AG09319 (cell line): ENCODE measurements around the gene RNASE9.
"Not testable (repeated sequence)": the region's sequence is repeated elsewhere in the genome, so short reads cannot be mapped to it uniquely, and the experiment has no call there.

Source experiments
- DNase-seq: peaks from one replicate; pipeline ENCODE4 v3.0.0-alpha.2; 2010; ENCODE audit warnings: low read depth; ENCODE audit errors: extremely low read depth
- TF ChIP-seq, protein P1 (sequence below): IDR thresholded peaks from 2 replicates; pipeline ENCODE4 v1.5.1; 2011; ENCODE audit warnings: low read depth, mild to moderate bottlenecking, inconsistent platforms, low read length, moderate library complexity

The RNASE9 gene

DNA sequence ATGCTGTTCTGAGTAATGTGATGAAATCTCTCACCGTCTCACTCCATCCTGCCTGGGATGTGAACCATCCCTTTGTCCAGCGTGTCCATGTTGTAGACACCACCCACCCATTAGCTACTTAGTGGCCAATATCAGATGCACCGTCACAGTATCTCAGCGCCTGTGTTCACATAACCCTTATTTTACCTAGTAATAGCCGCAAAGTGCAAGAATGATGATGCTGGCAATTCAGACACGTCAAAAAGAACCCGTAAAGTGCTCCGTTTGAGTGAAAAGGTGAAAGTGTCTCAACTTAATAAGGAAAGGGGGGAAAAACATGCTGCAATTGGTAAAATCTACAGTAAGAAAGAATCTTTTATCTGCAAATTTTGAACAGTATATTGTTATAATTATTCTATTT is 52.5 kb downstream of the RNASE9 start:
- TF ChIP-seq, protein P1, sequence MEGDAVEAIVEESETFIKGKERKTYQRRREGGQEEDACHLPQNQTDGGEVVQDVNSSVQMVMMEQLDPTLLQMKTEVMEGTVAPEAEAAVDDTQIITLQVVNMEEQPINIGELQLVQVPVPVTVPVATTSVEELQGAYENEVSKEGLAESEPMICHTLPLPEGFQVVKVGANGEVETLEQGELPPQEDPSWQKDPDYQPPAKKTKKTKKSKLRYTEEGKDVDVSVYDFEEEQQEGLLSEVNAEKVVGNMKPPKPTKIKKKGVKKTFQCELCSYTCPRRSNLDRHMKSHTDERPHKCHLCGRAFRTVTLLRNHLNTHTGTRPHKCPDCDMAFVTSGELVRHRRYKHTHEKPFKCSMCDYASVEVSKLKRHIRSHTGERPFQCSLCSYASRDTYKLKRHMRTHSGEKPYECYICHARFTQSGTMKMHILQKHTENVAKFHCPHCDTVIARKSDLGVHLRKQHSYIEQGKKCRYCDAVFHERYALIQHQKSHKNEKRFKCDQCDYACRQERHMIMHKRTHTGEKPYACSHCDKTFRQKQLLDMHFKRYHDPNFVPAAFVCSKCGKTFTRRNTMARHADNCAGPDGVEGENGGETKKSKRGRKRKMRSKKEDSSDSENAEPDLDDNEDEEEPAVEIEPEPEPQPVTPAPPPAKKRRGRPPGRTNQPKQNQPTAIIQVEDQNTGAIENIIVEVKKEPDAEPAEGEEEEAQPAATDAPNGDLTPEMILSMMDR: no peak
- no peak for DNase-seq

DNA sequence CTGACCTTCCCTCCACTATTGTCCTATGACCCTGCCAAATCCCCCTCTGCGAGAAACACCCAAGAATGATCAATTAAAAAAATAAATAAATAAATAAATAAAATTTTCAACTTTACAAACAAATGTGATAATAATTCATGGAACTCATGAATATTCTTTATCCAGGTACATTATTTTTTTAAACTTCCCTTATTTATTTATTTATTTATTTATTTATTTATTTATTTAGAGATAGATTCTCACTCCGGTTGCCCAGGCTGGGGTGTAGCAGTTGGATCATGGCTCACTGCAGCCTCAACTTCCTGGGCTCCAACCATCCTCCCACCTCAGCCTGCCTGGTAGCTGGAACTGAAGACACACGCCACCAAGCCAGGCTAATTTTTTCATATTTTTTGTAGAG is 53.3 kb downstream of the RNASE9 start:
- not testable (repeated sequence) for DNase-seq

DNA sequence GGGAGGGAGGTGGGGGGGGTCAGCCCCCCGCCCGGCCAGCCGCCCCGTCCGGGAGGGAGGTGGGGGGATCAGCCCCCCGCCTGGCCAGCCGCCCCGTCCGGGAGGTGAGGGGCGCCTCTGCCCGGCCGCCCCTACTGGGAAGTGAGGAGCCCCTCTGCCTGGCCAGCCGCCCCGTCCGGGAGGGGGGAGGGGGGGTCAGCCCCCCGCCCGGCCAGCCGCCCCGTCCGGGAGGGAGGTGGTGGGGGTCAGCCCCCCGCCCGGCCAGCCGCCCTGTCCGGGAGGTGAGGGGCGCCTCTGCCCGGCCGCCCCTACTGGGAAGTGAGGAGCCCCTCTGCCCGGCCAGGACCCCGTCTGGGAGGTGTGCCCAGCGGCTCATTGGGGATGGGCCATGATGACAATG is 54.1 kb downstream of the RNASE9 start:
- DNase-seq: not testable (repeated sequence)

DNA sequence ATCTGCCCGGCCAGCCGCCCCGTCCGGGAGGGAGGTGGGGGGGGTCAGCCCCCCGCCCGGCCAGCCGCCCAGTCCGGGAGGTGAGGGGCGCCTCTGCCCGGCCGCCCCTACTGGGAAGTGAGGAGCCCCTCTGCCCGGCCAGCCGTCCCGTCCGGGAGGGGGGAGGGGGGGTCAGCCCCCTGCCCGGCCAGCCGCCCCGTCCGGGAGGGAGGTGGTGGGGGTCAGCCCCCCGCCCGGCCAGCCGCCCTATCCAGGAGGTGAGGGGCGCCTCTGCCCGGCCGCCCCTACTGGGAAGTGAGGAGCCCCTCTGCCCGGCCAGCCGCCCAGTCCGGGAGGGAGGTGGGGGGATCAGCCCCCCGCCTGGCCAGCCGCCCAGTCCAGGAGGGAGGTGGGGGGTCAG is 54.6 kb downstream of the RNASE9 start:
- not testable (repeated sequence) for DNase-seq
